HCT116 (cell line): ENCODE data around the gene ABCA6. TPM values are rescaled to one million over a fixed set of nuclear protein-coding genes. Genes with fewer than 3 reads are reported as not detected.

Experiments
- ATAC-seq: fragments of 200-7000 bp; cut with Tn5 transposase; 2 replicates; pipeline ENCODE4 v1.9.1; 2020; ENCODE audit warnings: mild to moderate bottlenecking, moderate library complexity
- BruUV-seq: library from RNA; stranded (reverse); fragments of 400-500 nt; replicated peaks from 2 replicates; lab custom pipeline; 2021; lab: Mats Ljungman, UMichigan
- CTCF ChIA-PET: fragments of 300-600 bp; sonication (Branson Sonifier 250); formaldehyde crosslinking; loops from one replicate; lab custom pipeline; 2021; ENCODE audit warnings: antibody characterized with exemption; lab: Charles Lee
- POLR2A ChIA-PET: fragments of 300-600, 350-600 bp; sonication (Branson Sonifier 250); formaldehyde crosslinking; loops from one replicate; lab custom pipeline; 2021; ENCODE audit warnings: antibody characterized with exemption; lab: Charles Lee
- RAD21 ChIA-PET, 2 experiments: fragments of 300-600 bp; sonication (Branson Sonifier 250); formaldehyde crosslinking; loops; one replicate each; lab custom pipeline; 2023; ENCODE audit warnings: low total read pairs in 2 of 2; ENCODE audit not compliant: uncharacterized antibody in 2 of 2, unreplicated experiment in 2 of 2, low non-redundant PET in 1 of 2; lab: Charles Lee
- DNase-seq: peaks from one replicate; pipeline ENCODE4 v3.0.0-alpha.2; 2010; ENCODE audit warnings: low read depth, low spot score
- H2AFZ ChIP-seq: fragments of 200-600 bp; shearing (Covaris generic), sonication (generic); 2 replicates; pipeline ENCODE4 v1.6.1; 2017; ENCODE audit warnings: low read depth, mixed run types, mixed read lengths, antibody characterized with exemption, low read length; ENCODE audit not compliant: poor library complexity, severe bottlenecking
- H3K27ac ChIP-seq: 2 replicates; pipeline ENCODE4 v1.5.1; 2012; ENCODE audit warnings: low read depth, low read length
- H3K27me3 ChIP-seq: fragments of 200-600 bp; sonication (generic); 2 replicates; pipeline ENCODE4 v1.6.1; 2016; ENCODE audit warnings: mixed run types, low read length, mixed read lengths; ENCODE audit not compliant: insufficient read depth
- H3K36me3 ChIP-seq, 2 experiments: fragments of 200-500 bp in 1 of 2; fragments of 200-600 bp in 1 of 2; sonication (Bioruptor generic) in 1 of 2; sonication (generic) in 1 of 2; 2 replicates each; pipeline versions ENCODE4 v1.5.1 to v1.6.1; 2014 to 2016; ENCODE audit warnings: low read length in 2 of 2, inconsistent platforms in 1 of 2, mixed read lengths in 1 of 2, mixed run types in 1 of 2; ENCODE audit not compliant: insufficient read depth in 2 of 2, control insufficient read depth in 1 of 2
- H3K4me1 ChIP-seq, 2 experiments: fragments of 200-600 bp in 1 of 2; sonication (generic) in 1 of 2; 2 replicates each; pipeline versions ENCODE4 v1.5.1 to v1.6.1; 2012 to 2017; ENCODE audit warnings: low read length in 2 of 2, inconsistent platforms in 1 of 2, mild to moderate bottlenecking in 1 of 2, mixed read lengths in 1 of 2, mixed run types in 1 of 2, moderate library complexity in 1 of 2; ENCODE audit not compliant: insufficient read depth in 2 of 2, control insufficient read depth in 1 of 2
- H3K4me2 ChIP-seq: fragments of 200-600 bp; sonication (generic); 2 replicates; pipeline ENCODE4 v1.6.1; 2017; ENCODE audit warnings: mixed run types, low read length, mixed read lengths
- H3K4me3 ChIP-seq, 2 experiments: fragments of 200-600 bp in 1 of 2; sonication (generic) in 1 of 2; replicated peaks in 1 of 2; 2 replicates each; pipeline ENCODE4 v1.5.1; 2011 to 2016; ENCODE audit warnings: low read length in 2 of 2, control low read depth in 1 of 2, low read depth in 1 of 2, mild to moderate bottlenecking in 1 of 2, mixed read lengths in 1 of 2, mixed run types in 1 of 2
- H3K79me2 ChIP-seq: fragments of 200-600 bp; sonication (generic); 2 replicates; pipeline ENCODE4 v1.6.1; 2017; ENCODE audit warnings: mild to moderate bottlenecking, mixed run types, low read length, moderate library complexity, mixed read lengths; ENCODE audit not compliant: insufficient read depth
- H3K9ac ChIP-seq: fragments of 200-600 bp; sonication (generic); 2 replicates; pipeline ENCODE4 v1.6.1; 2016; ENCODE audit warnings: low read length, mixed read lengths
- H3K9me2 ChIP-seq: fragments of 200-600 bp; sonication (generic), shearing (Covaris generic); 2 replicates; pipeline ENCODE4 v1.6.1; 2017; ENCODE audit warnings: mixed run types, mild to moderate bottlenecking, moderate library complexity; ENCODE audit not compliant: insufficient read depth
- H3K9me3 ChIP-seq, 2 experiments: fragments of 200-500 bp in 1 of 2; fragments of 200-600 bp in 1 of 2; sonication (Bioruptor generic) in 1 of 2; sonication (generic) in 1 of 2; 2 replicates each; pipeline ENCODE4 v1.6.1; 2014 to 2017; ENCODE audit warnings: low read length in 2 of 2, mixed read lengths in 2 of 2, inconsistent platforms in 1 of 2, low read depth in 1 of 2, mild to moderate bottlenecking in 1 of 2, mixed run types in 1 of 2, moderate library complexity in 1 of 2; ENCODE audit not compliant: control insufficient read depth in 1 of 2, insufficient read depth in 1 of 2
- H4K20me1 ChIP-seq: fragments of 200-600 bp; sonication (generic), shearing (Covaris generic); 2 replicates; pipeline ENCODE4 v1.6.1; 2017; ENCODE audit warnings: mixed run types, mild to moderate bottlenecking, moderate library complexity; ENCODE audit not compliant: insufficient read depth
- ATF3 ChIP-seq: IDR thresholded peaks from 2 replicates; pipeline ENCODE4 v1.6.1; 2012
- CBX3 ChIP-seq: IDR thresholded peaks from 2 replicates; pipeline ENCODE4 v1.6.1; 2012; ENCODE audit warnings: low read depth
- CEBPB ChIP-seq: IDR thresholded peaks from 2 replicates; pipeline ENCODE4 v1.6.1; 2012; ENCODE audit warnings: low read depth
- EGR1 ChIP-seq: IDR thresholded peaks from 2 replicates; pipeline ENCODE4 v1.6.1; 2012; ENCODE audit warnings: low read depth
- EZH2phosphoT487 ChIP-seq: fragments of 200-600 bp; IDR thresholded peaks from 2 replicates; pipeline ENCODE4 v1.6.1; 2018; ENCODE audit warnings: antibody characterized with exemption, borderline replicate concordance
- JUND ChIP-seq: IDR thresholded peaks from 2 replicates; pipeline ENCODE4 v1.6.1; 2012
- RAD21 ChIP-seq: IDR thresholded peaks from 2 replicates; pipeline ENCODE4 v1.6.1; 2012; ENCODE audit warnings: low read depth, mild to moderate bottlenecking
- SP1 ChIP-seq: IDR thresholded peaks from 2 replicates; pipeline ENCODE4 v1.6.1; 2012; ENCODE audit warnings: low read depth
- TCF7L2 ChIP-seq: IDR thresholded peaks from 2 replicates; pipeline ENCODE4 v1.7.0; 2011; ENCODE audit warnings: borderline replicate concordance, inconsistent platforms; ENCODE audit not compliant: insufficient read depth, insufficient read length; ENCODE audit errors: extremely low read depth
- ZBTB33 ChIP-seq: IDR thresholded peaks from 2 replicates; pipeline ENCODE4 v1.6.1; 2011; ENCODE audit warnings: mild to moderate bottlenecking, low read length, moderate library complexity; ENCODE audit not compliant: insufficient replicate concordance; ENCODE audit errors: extremely low read depth
- intact Hi-C: fragments of 100-400 bp; cut with micrococcal nuclease; formaldehyde crosslinking; loops from 2 replicates; pipeline ENCODE4 v1.10.0; 2022
- total RNA-seq: library from RNA; stranded (reverse); gene quantifications from one replicate; pipeline ENCODE4 v1.2.1, GENCODE V29; 2021; ENCODE audit not compliant: unreplicated experiment
- TF ChIP-seq, protein P1 (sequence below): IDR thresholded peaks from 2 replicates; pipeline ENCODE4 v1.6.1; 2012

The ABCA6 gene
- total RNA-seq, 1 experiment from 2014 or later, result 0.44 TPM

DNA sequence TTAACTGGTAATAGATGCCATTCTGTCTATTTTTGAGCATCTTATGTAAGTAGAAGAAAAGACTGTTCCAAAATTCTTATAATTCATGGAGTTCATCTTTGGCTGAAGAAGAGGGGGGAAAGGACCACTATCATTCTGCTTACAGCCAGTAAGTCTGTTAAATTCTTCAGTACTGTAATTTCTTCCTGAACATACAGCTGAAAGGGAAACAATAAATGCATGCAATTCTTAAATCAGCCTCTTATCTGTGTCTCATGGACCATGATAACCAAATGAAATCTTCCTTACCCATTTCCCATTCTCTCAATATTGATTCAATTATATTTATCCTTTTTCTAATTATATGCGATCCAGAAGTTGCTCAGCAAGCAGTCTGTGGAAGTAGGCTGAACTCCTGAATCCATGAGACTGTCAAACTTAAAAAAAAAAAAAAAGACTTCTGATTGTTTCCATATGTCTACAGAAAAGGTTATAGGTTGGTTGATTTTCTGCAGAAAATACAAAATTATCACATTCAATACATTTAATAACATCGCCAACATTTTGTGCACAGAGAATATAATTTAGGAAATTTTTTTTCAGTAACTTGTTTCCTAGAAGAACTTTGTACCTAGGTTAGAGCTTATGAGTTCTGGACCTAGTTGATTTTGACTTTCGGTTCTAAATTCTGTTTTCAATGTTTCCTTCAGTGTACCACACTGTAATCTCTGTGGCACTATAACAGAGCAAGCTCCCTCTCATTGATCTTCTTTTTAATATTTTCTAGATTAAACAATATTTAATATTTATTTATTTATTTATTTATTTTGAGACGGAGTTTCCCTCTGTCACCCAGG, 79.8 kb downstream of the ABCA6 start:
- H3K4me2 ChIP-seq, result no peak overlapping the region
- H3K4me3 ChIP-seq, result no peak overlapping the region
- H3K79me2 ChIP-seq, result no peaks in the 10 kb centered on the region
- ChIA-PET CTCF (interaction anchor here (1.0 kb wide), 1 partner anchor 23 kb away, joined by 3 read pairs; no protein-coding TSS in a partner anchor), POLR2A (no interaction called here), RAD21 (no interaction called here)
- H3K9ac ChIP-seq, result no peak overlapping the region
- TF ChIP-seq RAD21, result no peak
- TF ChIP-seq EZH2phosphoT487, result no peak
- TF ChIP-seq EGR1, result no peak
- TF ChIP-seq, protein P1, sequence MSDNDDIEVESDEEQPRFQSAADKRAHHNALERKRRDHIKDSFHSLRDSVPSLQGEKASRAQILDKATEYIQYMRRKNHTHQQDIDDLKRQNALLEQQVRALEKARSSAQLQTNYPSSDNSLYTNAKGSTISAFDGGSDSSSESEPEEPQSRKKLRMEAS, result no peak
- no peak for TF ChIP-seq TCF7L2
- TF ChIP-seq SP1, result no peak
- H3K4me1 ChIP-seq, result no peaks in the 10 kb centered on the region
- H3K9me3 ChIP-seq, result no peaks in the 10 kb centered on the region
- intact Hi-C loops, result no loop called here
- no peaks in the 10 kb centered on the region for H3K27me3 ChIP-seq
- H3K36me3 ChIP-seq, result no peaks in the 10 kb centered on the region
- ATAC-seq (no peak), DNase-seq (no peak)
- no TSS peak for BruUV-seq
- no peak overlapping the region for H2AFZ ChIP-seq
- no peak overlapping the region for H3K27ac ChIP-seq
- H3K9me2 ChIP-seq, result no peaks in the 10 kb centered on the region
- no peaks in the 10 kb centered on the region for H4K20me1 ChIP-seq

DNA sequence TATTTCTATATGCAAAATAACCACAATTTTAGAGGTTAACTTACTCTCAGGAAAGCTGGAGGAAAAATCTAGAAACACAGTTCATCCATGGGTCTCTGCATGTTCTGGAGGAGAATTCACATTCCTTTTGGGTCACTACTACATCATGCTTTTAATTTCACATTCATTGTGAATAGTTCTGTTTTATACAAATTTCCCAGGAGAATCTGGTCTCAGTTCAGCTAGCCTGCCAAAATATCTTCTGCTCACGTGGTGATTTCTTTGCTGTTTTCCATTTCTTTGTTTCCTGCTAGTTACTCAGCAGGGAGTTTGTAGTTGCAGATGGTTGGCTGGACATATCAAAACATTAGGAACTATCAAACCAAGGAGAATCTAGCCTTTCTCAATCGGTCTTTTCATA, 80.9 kb downstream of the ABCA6 start, which contains the start of gene ABCA9:
Gene ABCA9 (minus strand): TSS at position 106 of the 400 bp plus-strand sequence. CDS start 9,801 bp downstream, outside the sequence.
- no peak within 1 kb of the TSS for H3K4me2 ChIP-seq
- H3K27ac ChIP-seq, result no peak within 1 kb of the TSS
- ATAC-seq, result no peak
- no peak for DNase-seq
- H3K4me1 ChIP-seq, result no peaks in the 10 kb centered on the region
- no TSS peak for BruUV-seq
- no peak within 1 kb of the TSS for H3K9ac ChIP-seq
- POLR2A ChIA-PET, result no interaction called here
- intact Hi-C loops, result no loop called here
- H3K9me3 ChIP-seq, result no peaks in the 10 kb centered on the region
- H3K79me2 ChIP-seq, result no peaks in the 10 kb centered on the region
- CTCF ChIA-PET, result no interaction called here
- no peaks in the 10 kb centered on the region for H4K20me1 ChIP-seq
- H3K4me3 ChIP-seq, result no peak within 1 kb of the TSS
- RAD21 ChIA-PET, result no interaction called here
- no peak within 1 kb of the TSS for H2AFZ ChIP-seq
- no peaks in the 10 kb centered on the region for H3K9me2 ChIP-seq
- TF ChIP-seq ATF3 (no peak), RAD21 (no peak), JUND (no peak), CEBPB (no peak), CBX3 (no peak), EZH2phosphoT487 (no peak), ZBTB33 (no peak), SP1 (no peak)
- no peaks in the 10 kb centered on the region for H3K36me3 ChIP-seq
- no peaks in the 10 kb centered on the region for H3K27me3 ChIP-seq
